Epithelial cell of esophagus (primary cell): Measurements from ENCODE around the gene CCNYL1.
A peak's percentile ranks its signal among the peaks of the same experiment; 100 is the strongest.

Experiments used
- DNase-seq: peaks from one replicate; pipeline ENCODE4 v3.0.0; 2010; ENCODE audit warnings: low read depth
- H3K4me3 ChIP-seq: 2 replicates; pipeline ENCODE4 v1.5.1; 2011; ENCODE audit warnings: mild to moderate bottlenecking, low read length, control low read depth
- TF ChIP-seq, protein P1 (sequence below): IDR thresholded peaks from 2 replicates; pipeline ENCODE4 v1.5.1; 2011; ENCODE audit warnings: low read depth, mild to moderate bottlenecking, low read length, control low read depth, inconsistent platforms; ENCODE audit not compliant: insufficient read depth; ENCODE audit errors: missing control alignments

CCNYL1 gene

DNA sequence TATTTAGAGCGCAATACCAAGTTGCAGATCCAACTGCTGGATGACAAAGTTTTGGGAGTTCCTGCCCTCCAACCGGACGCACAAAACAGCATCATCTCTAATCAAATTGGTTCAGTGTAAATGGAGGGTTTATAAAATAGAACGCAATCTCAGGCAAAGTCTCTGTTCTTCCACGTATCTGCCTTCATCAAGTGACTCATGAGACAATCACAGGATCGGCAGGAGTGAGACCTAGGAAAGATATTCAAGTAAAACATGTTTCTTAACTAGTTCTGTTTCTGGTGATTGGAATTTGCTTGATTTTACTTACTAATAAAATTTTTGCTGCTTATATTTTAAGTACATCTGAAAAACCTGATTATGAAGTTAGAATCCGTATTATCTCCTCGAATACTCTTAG is 50.7 kb downstream of the CCNYL1 start:
- TF ChIP-seq, protein P1, sequence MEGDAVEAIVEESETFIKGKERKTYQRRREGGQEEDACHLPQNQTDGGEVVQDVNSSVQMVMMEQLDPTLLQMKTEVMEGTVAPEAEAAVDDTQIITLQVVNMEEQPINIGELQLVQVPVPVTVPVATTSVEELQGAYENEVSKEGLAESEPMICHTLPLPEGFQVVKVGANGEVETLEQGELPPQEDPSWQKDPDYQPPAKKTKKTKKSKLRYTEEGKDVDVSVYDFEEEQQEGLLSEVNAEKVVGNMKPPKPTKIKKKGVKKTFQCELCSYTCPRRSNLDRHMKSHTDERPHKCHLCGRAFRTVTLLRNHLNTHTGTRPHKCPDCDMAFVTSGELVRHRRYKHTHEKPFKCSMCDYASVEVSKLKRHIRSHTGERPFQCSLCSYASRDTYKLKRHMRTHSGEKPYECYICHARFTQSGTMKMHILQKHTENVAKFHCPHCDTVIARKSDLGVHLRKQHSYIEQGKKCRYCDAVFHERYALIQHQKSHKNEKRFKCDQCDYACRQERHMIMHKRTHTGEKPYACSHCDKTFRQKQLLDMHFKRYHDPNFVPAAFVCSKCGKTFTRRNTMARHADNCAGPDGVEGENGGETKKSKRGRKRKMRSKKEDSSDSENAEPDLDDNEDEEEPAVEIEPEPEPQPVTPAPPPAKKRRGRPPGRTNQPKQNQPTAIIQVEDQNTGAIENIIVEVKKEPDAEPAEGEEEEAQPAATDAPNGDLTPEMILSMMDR = no peak
- no peak overlapping the region for H3K4me3 ChIP-seq
- no peak for DNase-seq

- TF ChIP-seq, protein P1 = no peak
- H3K4me3 ChIP-seq = no peak overlapping the region
- DNase-seq = no peak
These were observed 52.0 kb downstream of the CCNYL1 start for GRCh38 chr2:207763303-207763917.

- H3K4me3 ChIP-seq = no peak overlapping the region
- TF ChIP-seq, protein P1 = no peak
- no peak for DNase-seq
These were observed 52.7 kb downstream of the CCNYL1 start for GRCh38 chr2:207764096-207764630.

DNA sequence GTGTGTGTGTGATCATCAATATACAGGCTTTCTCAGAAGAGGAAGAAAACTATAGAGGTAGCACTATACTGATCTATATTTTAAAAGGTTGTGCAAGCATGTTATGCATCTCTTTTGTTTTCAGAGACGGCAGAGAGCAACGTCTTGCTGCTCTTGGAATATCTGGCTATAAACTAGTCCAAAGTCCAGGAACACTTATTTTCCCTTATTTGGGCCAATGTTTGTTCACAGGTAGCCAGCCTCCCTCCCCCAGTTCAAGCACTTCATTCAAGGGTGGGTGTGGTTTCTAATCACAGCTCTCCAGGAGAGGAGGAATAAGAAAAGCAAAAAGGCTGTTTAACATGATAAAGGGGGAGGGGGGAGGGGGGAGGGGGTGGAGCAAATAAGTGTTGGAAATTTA is 54.1 kb downstream of the CCNYL1 start:
- H3K4me3 ChIP-seq = no peak overlapping the region
- DNase-seq = no peak
- TF ChIP-seq, protein P1 = no peak

- TF ChIP-seq, protein P1 = no peak
- H3K4me3 ChIP-seq = no peak overlapping the region
- no peak for DNase-seq
These were observed 54.7 kb downstream of the CCNYL1 start for GRCh38 chr2:207766041-207766551.

GRCh38 chr2:207766697-207767460 is 55.4 kb downstream of the CCNYL1 start:
- peak overlapping the region; percentile 25 for H3K4me3 ChIP-seq
- DNase-seq = peak; percentile 27

More at GRCh38 chr2:207766697-207767460, 55.4 kb downstream of the CCNYL1 start:
- TF ChIP-seq, protein P1 = no peak
